Thymus (tissue), 14 donors: Measurements from ENCODE around the gene GALP. TPM values are rescaled to one million over a fixed set of nuclear protein-coding genes. Genes with fewer than 3 reads are reported as not detected.
"Not testable (repeated sequence)": the region's sequence is repeated elsewhere in the genome, so short reads cannot be mapped to it uniquely, and the experiment has no call there.

Experiments
- DNase-seq, 9 donors: peaks; one replicate each; pipeline ENCODE4 v3.0.0-alpha.2; 2013; ENCODE audit warnings: low spot score in 9 of 9, low read depth in 6 of 9, missing footprints in 1 of 9
- H3K27ac ChIP-seq, 2 donors: one replicate each; pipeline ENCODE4 v1.5.1; 2013; ENCODE audit warnings: control low read depth in 1 of 2, low read depth in 1 of 2, low read length in 1 of 2, mild to moderate bottlenecking in 1 of 2, moderate library complexity in 1 of 2
- H3K27me3 ChIP-seq, 2 donors: one replicate each; pipeline ENCODE4 v1.5.1; 2013; ENCODE audit warnings: low read length in 1 of 2; ENCODE audit not compliant: control insufficient read depth in 2 of 2, insufficient read depth in 1 of 2
- H3K36me3 ChIP-seq, 2 donors: one replicate each; pipeline ENCODE4 v1.5.1; 2013; ENCODE audit warnings: low read length in 1 of 2, mild to moderate bottlenecking in 1 of 2, moderate library complexity in 1 of 2; ENCODE audit not compliant: control insufficient read depth in 2 of 2, insufficient read depth in 2 of 2
- H3K4me1 ChIP-seq, 2 donors: one replicate each; pipeline ENCODE4 v1.5.1; 2013; ENCODE audit warnings: low read length in 2 of 2; ENCODE audit not compliant: control insufficient read depth in 2 of 2, insufficient read depth in 2 of 2
- H3K4me3 ChIP-seq, 2 donors: one replicate each; pipeline ENCODE4 v1.5.1; 2013; ENCODE audit warnings: low read length in 2 of 2, control low read depth in 1 of 2, mild to moderate bottlenecking in 1 of 2
- H3K9me3 ChIP-seq, 2 donors: one replicate each; pipeline ENCODE4 v1.5.1; 2013; ENCODE audit warnings: low read length in 1 of 2, mild to moderate bottlenecking in 1 of 2; ENCODE audit not compliant: control insufficient read depth in 2 of 2, insufficient read depth in 1 of 2
- WGBS: extraction: QIAGEN DNeasy Blood & Tissue Kit; methylation state at CpG from one replicate; pipeline ENCODE4 v1.1.7; 2013; 5-methylcytosine and 5-hydroxymethylcytosine counted together
- long read RNA-seq, 10 donors: transcript quantifications; one replicate each; lab custom pipeline, GENCODE V29; 2026
- polyA plus RNA-seq: library from polyadenylated mRNA; stranded (reverse); fragments of 200-250 nt; gene quantifications from one replicate; pipeline ENCODE4 v1.2.3, GENCODE V29; 2013
- total RNA-seq: library from RNA; stranded (reverse); fragments of 120-200 nt; gene quantifications from one replicate; pipeline ENCODE4 v1.2.4, GENCODE V29; 2013
- donor health status: healthy.

The GALP gene
- total RNA-seq (not detected), polyA plus RNA-seq (0.39 TPM)
- long read RNA-seq, donor 1 = 0 reads
- long read RNA-seq, donor 2 = 0 reads
- long read RNA-seq, donor 3 = 0 reads
- long read RNA-seq, donor 4 = 0 reads
- long read RNA-seq, donor 5 = 0 reads
- long read RNA-seq, donor 6 = 0 reads
- long read RNA-seq, donor 7 = 0 reads
- long read RNA-seq, donor 8 = 0 reads
- long read RNA-seq, donor 9 = 0 reads
- long read RNA-seq, donor 10 = 0 reads

- H3K27ac ChIP-seq, H3K4me3 ChIP-seq, H3K9me3 ChIP-seq, H3K36me3 ChIP-seq, H3K4me1 ChIP-seq, DNase-seq, H3K27me3 ChIP-seq: not testable (repeated sequence)
- 82% methylated on average over 15 of the region's 15 CpGs for WGBS
Observed at GRCh38 chr19:56175861-56176307, at the start of gene GALP. Gene GALP, plus strand, starts transcription at chr19:56176008. Its CDS starts 1,101 bp downstream, at chr19:56177109.

GRCh38 chr19:56126983-56127780, 48.6 kb upstream of the GALP start:
- no peak overlapping the region for H3K27ac ChIP-seq
- H3K4me3 ChIP-seq = no peak overlapping the region
- H3K4me1 ChIP-seq = peaks cover 6 to 36% of the 10 kb centered on the region in 2 donors
- no peaks in the 10 kb centered on the region for H3K27me3 ChIP-seq
- WGBS = 95% methylated on average over 19 of the region's 19 CpGs
- no peaks in the 10 kb centered on the region for H3K9me3 ChIP-seq
- no peaks in the 10 kb centered on the region for H3K36me3 ChIP-seq
- no peak for DNase-seq

GRCh38 chr19:56130006-56130405, 45.8 kb upstream of the GALP start:
- DNase-seq = no peak
- Histone ChIP-seq H3K9me3 (no peaks in the 10 kb centered on the region), H3K4me3 (no peak overlapping the region), H3K36me3 (no peaks in the 10 kb centered on the region), H3K4me1 (peaks cover 2 to 18% of the 10 kb centered on the region in 2 donors), H3K27ac (no peak overlapping the region), H3K27me3 (no peaks in the 10 kb centered on the region)
- 97% methylated on average over 7 of the region's 7 CpGs for WGBS

DNA sequence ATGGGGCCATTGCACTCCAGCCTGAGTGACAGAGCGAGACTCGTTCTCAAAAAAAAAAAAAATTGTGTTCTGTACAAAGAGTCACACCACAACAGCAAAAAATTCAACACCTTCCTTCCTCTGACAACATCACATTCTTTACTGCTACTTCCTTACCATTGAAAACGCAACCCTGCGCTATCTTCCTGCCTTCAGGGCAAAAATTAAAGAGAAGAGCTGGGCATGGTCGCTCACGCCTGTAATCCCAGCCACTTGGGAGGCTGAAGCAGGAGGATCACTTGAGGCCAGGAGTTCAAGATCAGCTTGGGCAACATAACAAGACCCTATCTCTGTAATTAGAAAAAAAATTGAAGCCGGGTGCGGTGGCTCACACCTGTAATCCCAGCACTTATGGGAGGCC, 44.2 kb upstream of the GALP start:
- H3K36me3 ChIP-seq = no peaks in the 10 kb centered on the region
- peaks cover 0 to 2% of the 10 kb centered on the region in 2 donors for H3K4me1 ChIP-seq
- no peak overlapping the region for H3K4me3 ChIP-seq
- H3K27me3 ChIP-seq = no peaks in the 10 kb centered on the region
- no peak overlapping the region for H3K27ac ChIP-seq
- H3K9me3 ChIP-seq = no peaks in the 10 kb centered on the region
- 93% methylated on average over 8 of the region's 8 CpGs for WGBS
- no peak for DNase-seq

GRCh38 chr19:56132316-56132822, 43.4 kb upstream of the GALP start:
- no peak for DNase-seq
- H3K4me3 ChIP-seq = no peak overlapping the region
- no peaks in the 10 kb centered on the region for H3K4me1 ChIP-seq
- no peaks in the 10 kb centered on the region for H3K27me3 ChIP-seq
- no peak overlapping the region for H3K27ac ChIP-seq
- 88% methylated on average over 14 of the region's 14 CpGs for WGBS
- H3K36me3 ChIP-seq = no peaks in the 10 kb centered on the region
- H3K9me3 ChIP-seq = no peaks in the 10 kb centered on the region

DNA sequence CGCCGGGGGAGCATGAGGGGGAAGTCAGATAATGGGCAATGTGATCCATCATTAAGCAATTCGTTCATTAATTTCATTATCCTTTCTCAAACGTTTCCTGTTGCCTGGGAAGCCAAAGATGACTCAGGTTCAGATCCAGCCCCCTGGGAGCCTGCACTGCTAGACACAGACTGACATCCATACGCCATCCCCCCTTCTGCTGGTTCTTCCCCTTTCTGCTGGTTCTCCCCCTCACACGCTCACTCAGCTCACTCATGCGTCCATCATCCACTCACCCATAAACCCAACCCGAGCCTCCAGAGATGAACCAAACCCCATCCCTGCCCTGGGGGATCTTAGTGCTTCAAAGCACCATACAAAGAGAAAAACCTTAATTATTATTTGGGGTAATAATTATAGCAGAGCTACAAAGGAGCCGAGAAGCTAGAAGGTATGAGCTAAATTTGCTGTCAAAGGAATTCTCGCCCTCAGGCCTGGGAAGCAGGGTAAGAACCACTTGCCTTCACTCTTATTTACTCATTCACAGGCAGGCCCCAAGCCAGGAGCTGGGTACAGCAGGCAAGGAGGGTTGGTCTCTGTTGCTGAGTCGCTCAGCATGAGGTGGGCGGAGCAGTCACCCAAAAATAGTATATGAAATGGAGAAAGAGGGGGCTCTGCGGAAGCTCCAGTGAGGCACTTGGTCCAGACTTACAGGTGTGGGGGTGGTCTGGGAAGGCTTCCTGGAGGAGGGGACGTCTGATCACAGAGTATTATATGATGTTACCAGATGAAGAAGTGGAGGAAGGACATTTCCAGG, 41.8 kb upstream of the GALP start:
- no peaks in the 10 kb centered on the region for H3K36me3 ChIP-seq
- no peak for DNase-seq
- H3K27ac ChIP-seq = no peak overlapping the region
- 91% methylated on average over 14 of the region's 14 CpGs for WGBS
- H3K4me1 ChIP-seq = no peaks in the 10 kb centered on the region
- H3K4me3 ChIP-seq = no peak overlapping the region
- no peaks in the 10 kb centered on the region for H3K27me3 ChIP-seq
- H3K9me3 ChIP-seq = no peaks in the 10 kb centered on the region

DNA sequence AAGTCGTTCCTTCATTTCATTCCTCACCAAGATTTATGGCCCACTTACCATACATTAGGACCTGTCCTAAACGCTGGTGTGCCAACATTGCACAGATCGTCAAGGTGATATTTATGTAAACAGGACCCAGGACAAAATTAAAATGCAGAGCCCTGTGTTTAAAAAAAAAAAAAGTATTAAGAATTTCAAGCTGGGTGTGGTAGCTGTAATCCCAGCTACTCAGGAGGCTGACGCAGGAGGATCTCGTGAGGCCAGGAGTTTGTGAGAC, 41.2 kb upstream of the GALP start:
- 90% methylated on average over 5 of the region's 5 CpGs for WGBS
- no peaks in the 10 kb centered on the region for H3K36me3 ChIP-seq
- H3K4me3 ChIP-seq = no peak overlapping the region
- H3K9me3 ChIP-seq = no peaks in the 10 kb centered on the region
- no peak for DNase-seq
- no peaks in the 10 kb centered on the region for H3K27me3 ChIP-seq
- H3K27ac ChIP-seq = no peak overlapping the region
- peaks cover 0 to under 1% of the 10 kb centered on the region in 2 donors for H3K4me1 ChIP-seq

DNA sequence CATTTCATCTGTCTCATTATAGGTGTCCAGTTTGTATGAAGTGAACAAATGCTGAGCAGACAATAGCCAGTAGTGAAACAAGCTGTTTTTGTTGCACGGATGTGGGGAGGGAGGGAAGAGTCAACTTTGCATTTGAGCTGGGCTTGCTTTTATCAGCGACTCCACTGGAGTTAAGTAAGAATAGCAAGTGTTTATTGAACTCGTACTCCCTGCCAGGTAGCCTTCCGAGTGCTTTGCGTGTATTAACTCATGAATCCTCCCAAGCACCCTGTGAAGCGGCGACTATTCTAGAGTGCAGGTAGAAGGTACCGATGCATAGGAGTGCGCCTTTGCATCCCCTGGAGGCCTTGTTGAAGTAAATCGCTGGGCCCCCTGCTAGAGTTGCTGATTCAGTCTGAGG, 39.4 kb upstream of the GALP start:
- H3K4me1 ChIP-seq = peaks cover 6 to 9% of the 10 kb centered on the region in 2 donors
- WGBS = 93% methylated on average over 10 of the region's 10 CpGs
- H3K36me3 ChIP-seq = no peaks in the 10 kb centered on the region
- DNase-seq = no peak
- no peaks in the 10 kb centered on the region for H3K9me3 ChIP-seq
- H3K27ac ChIP-seq = no peak overlapping the region
- H3K4me3 ChIP-seq = no peak overlapping the region
- H3K27me3 ChIP-seq = no peaks in the 10 kb centered on the region

DNA sequence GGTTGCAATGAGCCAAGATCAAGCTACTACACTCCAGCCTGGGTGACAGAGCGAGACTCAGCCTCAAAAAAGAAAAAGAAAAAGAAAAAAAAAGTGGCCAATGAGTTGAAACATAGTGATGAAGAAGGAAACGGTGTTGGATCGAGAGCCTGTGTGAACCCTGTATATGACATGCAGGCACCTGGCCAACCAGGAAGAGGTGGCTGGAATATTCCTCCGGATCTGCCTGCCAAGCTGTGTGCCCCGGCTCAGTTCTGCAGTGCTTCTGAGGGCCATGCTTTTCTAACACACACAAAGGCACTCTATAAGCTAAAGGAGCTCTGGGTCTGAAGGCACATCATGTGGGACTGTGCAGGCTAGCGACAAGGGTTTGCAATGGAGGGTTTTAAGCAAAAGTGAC, 38.4 kb upstream of the GALP start:
- H3K36me3 ChIP-seq = no peaks in the 10 kb centered on the region
- no peak for DNase-seq
- no peaks in the 10 kb centered on the region for H3K27me3 ChIP-seq
- no peak overlapping the region for H3K27ac ChIP-seq
- H3K4me3 ChIP-seq = no peak overlapping the region
- no peaks in the 10 kb centered on the region for H3K9me3 ChIP-seq
- peaks cover 12 to 16% of the 10 kb centered on the region in 2 donors for H3K4me1 ChIP-seq
- WGBS = 91% methylated on average over 6 of the region's 6 CpGs
